GM12878 (cell line): ENCODE data around the gene CKS2. TPM values are rescaled to one million over a fixed set of nuclear protein-coding genes. Genes with fewer than 3 reads are reported as not detected.

Source experiments
- CEBPB ChIP-seq, 2 experiments: fragments of 150-350 bp in 1 of 2; IDR thresholded peaks; 2 replicates each; pipeline ENCODE4 v1.6.1; 2012 to 2014; ENCODE audit warnings: low read depth in 2 of 2, low read length in 2 of 2, borderline replicate concordance in 1 of 2, inconsistent platforms in 1 of 2
- EED ChIP-seq: sonication (generic); IDR thresholded peaks from 2 replicates; pipeline ENCODE4 v1.6.1; 2016; ENCODE audit warnings: antibody characterized with exemption, low read depth
- HCFC1 ChIP-seq: fragments of 150-350 bp; IDR thresholded peaks from 2 replicates; pipeline ENCODE4 v1.6.1; 2014; ENCODE audit warnings: low read length
- IRF4 ChIP-seq: IDR thresholded peaks from 2 replicates; pipeline ENCODE4 v1.6.1; 2011; ENCODE audit warnings: low read depth, low read length
- PML ChIP-seq: IDR thresholded peaks from 2 replicates; pipeline ENCODE4 v1.6.1; 2012; ENCODE audit warnings: low read length, inconsistent platforms
- POU2F2 ChIP-seq: IDR thresholded peaks from 3 replicates; pipeline ENCODE4 v1.6.1; 2011; ENCODE audit warnings: low read depth, mild to moderate bottlenecking, low read length, borderline replicate concordance
- RUNX3 ChIP-seq: IDR thresholded peaks from 2 replicates; pipeline ENCODE4 v1.6.1; 2012; ENCODE audit warnings: low read length, inconsistent platforms
- SMAD1 ChIP-seq: fragments of 450-650 bp; IDR thresholded peaks from 2 replicates; pipeline ENCODE4 v1.6.1; 2018; ENCODE audit warnings: mild to moderate bottlenecking, low read depth; ENCODE audit not compliant: partially characterized antibody
- SREBF1 ChIP-seq: IDR thresholded peaks from 2 replicates; pipeline ENCODE4 v1.6.1; 2012; ENCODE audit warnings: mild to moderate bottlenecking, low read length
- SRF ChIP-seq, 2 experiments: IDR thresholded peaks; 2 replicates each; pipeline ENCODE4 v1.6.1; 2011; ENCODE audit warnings: low read depth in 2 of 2, low read length in 2 of 2, mild to moderate bottlenecking in 1 of 2, moderate library complexity in 1 of 2
- WRNIP1 ChIP-seq: IDR thresholded peaks from 2 replicates; pipeline ENCODE4 v1.6.1; 2011; ENCODE audit warnings: low read depth, low read length, improper control_type of control experiment, borderline replicate concordance
- ZSCAN29 ChIP-seq: fragments of 450-650 bp; IDR thresholded peaks from 2 replicates; pipeline ENCODE4 v1.6.1; 2017; ENCODE audit warnings: mild to moderate bottlenecking, moderate library complexity
- polyA plus RNA-seq, 11 experiments: library from polyadenylated mRNA; depleted of rRNA in 4 of 11; unstranded in 6 of 11; stranded (reverse) in 5 of 11; fragments of >200 nt; fragmentation: Nextera tagmentation in 4 of 11; fragmentation: Illumina TruSeq in 1 of 11; extraction: Ambion mirVana in 4 of 11; extraction: Trizol in 1 of 11; gene quantifications; 1 replicate in 1 of 11; 2 replicates in 10 of 11; pipeline versions ENCODE4 v1.2.1 to v1.2.3, GENCODE V29; 2011 to 2016; ENCODE audit warnings: inconsistent platforms in 2 of 11, missing spikeins in 2 of 11, low read depth in 1 of 11
- total RNA-seq, 4 experiments: library from RNA; depleted of rRNA in 3 of 4; stranded (reverse); fragments of >200 nt in 3 of 4; fragmentation: Illumina TruSeq in 1 of 4; extraction: Trizol in 1 of 4; gene quantifications; 2 replicates each; pipeline versions ENCODE4 v1.2.1 to v1.2.3, GENCODE V29; 2013 to 2021
- TF ChIP-seq, protein P1 (sequence below): fragments of 450-650 bp; IDR thresholded peaks from 2 replicates; pipeline ENCODE4 v1.6.1; 2017; ENCODE audit warnings: mild to moderate bottlenecking, moderate library complexity
- TF ChIP-seq, protein P2 (sequence below): IDR thresholded peaks from 2 replicates; pipeline ENCODE4 v1.6.1; 2012; ENCODE audit warnings: improper control_type of control experiment, low read depth, low read length; ENCODE audit not compliant: insufficient replicate concordance
- TF ChIP-seq, protein P3 (sequence below): fragments of 450-650 bp; IDR thresholded peaks from 2 replicates; pipeline ENCODE4 v1.6.1; 2018; ENCODE audit warnings: mild to moderate bottlenecking, low read depth, moderate library complexity; ENCODE audit not compliant: partially characterized antibody
- TF ChIP-seq, protein P4 (sequence below): fragments of 450-650 bp; IDR thresholded peaks from 2 replicates; pipeline ENCODE4 v1.6.1; 2014; ENCODE audit warnings: mild to moderate bottlenecking

Gene CKS2
- total and polyA plus RNA-seq, 10 of the 15 experiments (the other 5 are each of a cell fraction or from before 2014, with no cell fraction given): 172 to 1,251 (median 503) TPM

DNA sequence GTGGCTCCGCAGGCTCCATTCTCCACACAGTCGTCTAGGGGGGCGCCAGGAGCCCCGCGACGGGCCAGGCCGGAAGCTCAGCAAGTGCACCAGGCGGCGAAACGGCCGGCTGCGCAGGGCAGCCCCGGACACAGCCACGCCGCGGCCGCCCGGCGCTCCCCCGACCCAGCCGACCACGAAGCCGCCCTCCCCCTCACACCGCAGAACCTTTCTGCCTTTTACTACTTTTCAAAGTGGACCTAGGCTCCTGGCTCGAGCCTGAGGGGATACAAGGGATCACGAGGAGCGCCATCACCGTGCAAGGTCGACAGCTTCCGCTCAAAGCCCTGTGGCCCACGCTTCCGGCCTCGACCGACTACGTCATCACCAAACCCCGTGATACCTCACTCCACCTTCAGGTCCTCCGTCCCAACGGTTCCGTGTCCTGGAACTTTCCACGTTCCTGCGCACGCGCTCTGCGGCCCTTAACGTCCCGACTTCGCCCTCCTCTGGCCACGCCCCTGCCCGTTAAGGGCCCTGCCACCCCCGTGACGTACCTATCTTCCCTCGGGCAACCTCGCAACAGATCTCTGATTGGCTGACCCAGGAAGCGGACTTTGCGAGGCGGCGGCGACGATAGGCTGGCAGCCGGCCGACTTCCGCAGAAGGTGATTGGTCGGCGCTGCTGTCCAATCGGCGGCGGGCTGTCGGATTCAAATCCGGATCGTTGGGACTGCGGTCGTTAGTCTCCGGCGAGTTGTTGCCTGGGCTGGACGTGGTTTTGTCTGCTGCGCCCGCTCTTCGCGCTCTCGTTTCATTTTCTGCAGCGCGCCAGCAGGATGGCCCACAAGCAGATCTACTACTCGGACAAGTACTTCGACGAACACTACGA lies at the start of gene CKS2 (continued):
- no peak for TF ChIP-seq WRNIP1
- TF ChIP-seq, protein P1, sequence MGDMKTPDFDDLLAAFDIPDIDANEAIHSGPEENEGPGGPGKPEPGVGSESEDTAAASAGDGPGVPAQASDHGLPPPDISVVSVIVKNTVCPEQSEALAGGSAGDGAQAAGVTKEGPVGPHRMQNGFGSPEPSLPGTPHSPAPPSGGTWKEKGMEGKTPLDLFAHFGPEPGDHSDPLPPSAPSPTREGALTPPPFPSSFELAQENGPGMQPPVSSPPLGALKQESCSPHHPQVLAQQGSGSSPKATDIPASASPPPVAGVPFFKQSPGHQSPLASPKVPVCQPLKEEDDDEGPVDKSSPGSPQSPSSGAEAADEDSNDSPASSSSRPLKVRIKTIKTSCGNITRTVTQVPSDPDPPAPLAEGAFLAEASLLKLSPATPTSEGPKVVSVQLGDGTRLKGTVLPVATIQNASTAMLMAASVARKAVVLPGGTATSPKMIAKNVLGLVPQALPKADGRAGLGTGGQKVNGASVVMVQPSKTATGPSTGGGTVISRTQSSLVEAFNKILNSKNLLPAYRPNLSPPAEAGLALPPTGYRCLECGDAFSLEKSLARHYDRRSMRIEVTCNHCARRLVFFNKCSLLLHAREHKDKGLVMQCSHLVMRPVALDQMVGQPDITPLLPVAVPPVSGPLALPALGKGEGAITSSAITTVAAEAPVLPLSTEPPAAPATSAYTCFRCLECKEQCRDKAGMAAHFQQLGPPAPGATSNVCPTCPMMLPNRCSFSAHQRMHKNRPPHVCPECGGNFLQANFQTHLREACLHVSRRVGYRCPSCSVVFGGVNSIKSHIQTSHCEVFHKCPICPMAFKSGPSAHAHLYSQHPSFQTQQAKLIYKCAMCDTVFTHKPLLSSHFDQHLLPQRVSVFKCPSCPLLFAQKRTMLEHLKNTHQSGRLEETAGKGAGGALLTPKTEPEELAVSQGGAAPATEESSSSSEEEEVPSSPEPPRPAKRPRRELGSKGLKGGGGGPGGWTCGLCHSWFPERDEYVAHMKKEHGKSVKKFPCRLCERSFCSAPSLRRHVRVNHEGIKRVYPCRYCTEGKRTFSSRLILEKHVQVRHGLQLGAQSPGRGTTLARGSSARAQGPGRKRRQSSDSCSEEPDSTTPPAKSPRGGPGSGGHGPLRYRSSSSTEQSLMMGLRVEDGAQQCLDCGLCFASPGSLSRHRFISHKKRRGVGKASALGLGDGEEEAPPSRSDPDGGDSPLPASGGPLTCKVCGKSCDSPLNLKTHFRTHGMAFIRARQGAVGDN: peak; percentile 94
- TF ChIP-seq IRF4: 0 out of 2 replicates have a peak, but pooled peaks have one; percentile 24
- TF ChIP-seq, protein P2, sequence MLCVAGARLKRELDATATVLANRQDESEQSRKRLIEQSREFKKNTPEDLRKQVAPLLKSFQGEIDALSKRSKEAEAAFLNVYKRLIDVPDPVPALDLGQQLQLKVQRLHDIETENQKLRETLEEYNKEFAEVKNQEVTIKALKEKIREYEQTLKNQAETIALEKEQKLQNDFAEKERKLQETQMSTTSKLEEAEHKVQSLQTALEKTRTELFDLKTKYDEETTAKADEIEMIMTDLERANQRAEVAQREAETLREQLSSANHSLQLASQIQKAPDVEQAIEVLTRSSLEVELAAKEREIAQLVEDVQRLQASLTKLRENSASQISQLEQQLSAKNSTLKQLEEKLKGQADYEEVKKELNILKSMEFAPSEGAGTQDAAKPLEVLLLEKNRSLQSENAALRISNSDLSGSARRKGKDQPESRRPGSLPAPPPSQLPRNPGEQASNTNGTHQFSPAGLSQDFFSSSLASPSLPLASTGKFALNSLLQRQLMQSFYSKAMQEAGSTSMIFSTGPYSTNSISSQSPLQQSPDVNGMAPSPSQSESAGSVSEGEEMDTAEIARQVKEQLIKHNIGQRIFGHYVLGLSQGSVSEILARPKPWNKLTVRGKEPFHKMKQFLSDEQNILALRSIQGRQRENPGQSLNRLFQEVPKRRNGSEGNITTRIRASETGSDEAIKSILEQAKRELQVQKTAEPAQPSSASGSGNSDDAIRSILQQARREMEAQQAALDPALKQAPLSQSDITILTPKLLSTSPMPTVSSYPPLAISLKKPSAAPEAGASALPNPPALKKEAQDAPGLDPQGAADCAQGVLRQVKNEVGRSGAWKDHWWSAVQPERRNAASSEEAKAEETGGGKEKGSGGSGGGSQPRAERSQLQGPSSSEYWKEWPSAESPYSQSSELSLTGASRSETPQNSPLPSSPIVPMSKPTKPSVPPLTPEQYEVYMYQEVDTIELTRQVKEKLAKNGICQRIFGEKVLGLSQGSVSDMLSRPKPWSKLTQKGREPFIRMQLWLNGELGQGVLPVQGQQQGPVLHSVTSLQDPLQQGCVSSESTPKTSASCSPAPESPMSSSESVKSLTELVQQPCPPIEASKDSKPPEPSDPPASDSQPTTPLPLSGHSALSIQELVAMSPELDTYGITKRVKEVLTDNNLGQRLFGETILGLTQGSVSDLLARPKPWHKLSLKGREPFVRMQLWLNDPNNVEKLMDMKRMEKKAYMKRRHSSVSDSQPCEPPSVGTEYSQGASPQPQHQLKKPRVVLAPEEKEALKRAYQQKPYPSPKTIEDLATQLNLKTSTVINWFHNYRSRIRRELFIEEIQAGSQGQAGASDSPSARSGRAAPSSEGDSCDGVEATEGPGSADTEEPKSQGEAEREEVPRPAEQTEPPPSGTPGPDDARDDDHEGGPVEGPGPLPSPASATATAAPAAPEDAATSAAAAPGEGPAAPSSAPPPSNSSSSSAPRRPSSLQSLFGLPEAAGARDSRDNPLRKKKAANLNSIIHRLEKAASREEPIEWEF: no peak
- TF ChIP-seq PML: peak; percentile 97
- TF ChIP-seq SRF (IDR thresholded peaks at IDR 0.05; ENCODE audit: low read depth in 2 of 2, low read length in 2 of 2): peak; percentile 64 to 76; a peak in 3 of 4 replicates
- no peak for TF ChIP-seq SREBF1
- TF ChIP-seq POU2F2: peak; percentile 95
- TF ChIP-seq HCFC1: peak; percentile 45; the same call in 1 of the 2 replicates
- TF ChIP-seq SMAD1: peak; percentile 31
- peak in 1 of 2 experiments; percentile 36; a peak in 1 of 4 replicates for TF ChIP-seq CEBPB (IDR thresholded peaks at IDR 0.05; ENCODE audit: borderline replicate concordance in 1 of 2, low read depth in 2 of 2, low read length in 2 of 2)
- no peak for TF ChIP-seq EED
- TF ChIP-seq ZSCAN29: peak; percentile 90
- TF ChIP-seq, protein P3, sequence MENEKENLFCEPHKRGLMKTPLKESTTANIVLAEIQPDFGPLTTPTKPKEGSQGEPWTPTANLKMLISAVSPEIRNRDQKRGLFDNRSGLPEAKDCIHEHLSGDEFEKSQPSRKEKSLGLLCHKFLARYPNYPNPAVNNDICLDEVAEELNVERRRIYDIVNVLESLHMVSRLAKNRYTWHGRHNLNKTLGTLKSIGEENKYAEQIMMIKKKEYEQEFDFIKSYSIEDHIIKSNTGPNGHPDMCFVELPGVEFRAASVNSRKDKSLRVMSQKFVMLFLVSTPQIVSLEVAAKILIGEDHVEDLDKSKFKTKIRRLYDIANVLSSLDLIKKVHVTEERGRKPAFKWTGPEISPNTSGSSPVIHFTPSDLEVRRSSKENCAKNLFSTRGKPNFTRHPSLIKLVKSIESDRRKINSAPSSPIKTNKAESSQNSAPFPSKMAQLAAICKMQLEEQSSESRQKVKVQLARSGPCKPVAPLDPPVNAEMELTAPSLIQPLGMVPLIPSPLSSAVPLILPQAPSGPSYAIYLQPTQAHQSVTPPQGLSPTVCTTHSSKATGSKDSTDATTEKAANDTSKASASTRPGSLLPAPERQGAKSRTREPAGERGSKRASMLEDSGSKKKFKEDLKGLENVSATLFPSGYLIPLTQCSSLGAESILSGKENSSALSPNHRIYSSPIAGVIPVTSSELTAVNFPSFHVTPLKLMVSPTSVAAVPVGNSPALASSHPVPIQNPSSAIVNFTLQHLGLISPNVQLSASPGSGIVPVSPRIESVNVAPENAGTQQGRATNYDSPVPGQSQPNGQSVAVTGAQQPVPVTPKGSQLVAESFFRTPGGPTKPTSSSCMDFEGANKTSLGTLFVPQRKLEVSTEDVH: peak; percentile 49
- peak; percentile 81 for TF ChIP-seq RUNX3
- TF ChIP-seq, protein P4, sequence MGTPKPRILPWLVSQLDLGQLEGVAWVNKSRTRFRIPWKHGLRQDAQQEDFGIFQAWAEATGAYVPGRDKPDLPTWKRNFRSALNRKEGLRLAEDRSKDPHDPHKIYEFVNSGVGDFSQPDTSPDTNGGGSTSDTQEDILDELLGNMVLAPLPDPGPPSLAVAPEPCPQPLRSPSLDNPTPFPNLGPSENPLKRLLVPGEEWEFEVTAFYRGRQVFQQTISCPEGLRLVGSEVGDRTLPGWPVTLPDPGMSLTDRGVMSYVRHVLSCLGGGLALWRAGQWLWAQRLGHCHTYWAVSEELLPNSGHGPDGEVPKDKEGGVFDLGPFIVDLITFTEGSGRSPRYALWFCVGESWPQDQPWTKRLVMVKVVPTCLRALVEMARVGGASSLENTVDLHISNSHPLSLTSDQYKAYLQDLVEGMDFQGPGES: peak; percentile 75; the same call in 1 of the 2 replicates
